ENCODE results near the gene CDK5RAP1. TPM values are rescaled to one million over a fixed set of nuclear protein-coding genes. Genes with fewer than 3 reads are reported as not detected.
"Not testable (repeated sequence)": the region's sequence is repeated elsewhere in the genome, so short reads cannot be mapped to it uniquely, and the experiment has no call there.

Gene CDK5RAP1
- total and polyA plus RNA-seq, 4 donors, result 16.8 to 65.7 (median 23.6) TPM

DNA sequence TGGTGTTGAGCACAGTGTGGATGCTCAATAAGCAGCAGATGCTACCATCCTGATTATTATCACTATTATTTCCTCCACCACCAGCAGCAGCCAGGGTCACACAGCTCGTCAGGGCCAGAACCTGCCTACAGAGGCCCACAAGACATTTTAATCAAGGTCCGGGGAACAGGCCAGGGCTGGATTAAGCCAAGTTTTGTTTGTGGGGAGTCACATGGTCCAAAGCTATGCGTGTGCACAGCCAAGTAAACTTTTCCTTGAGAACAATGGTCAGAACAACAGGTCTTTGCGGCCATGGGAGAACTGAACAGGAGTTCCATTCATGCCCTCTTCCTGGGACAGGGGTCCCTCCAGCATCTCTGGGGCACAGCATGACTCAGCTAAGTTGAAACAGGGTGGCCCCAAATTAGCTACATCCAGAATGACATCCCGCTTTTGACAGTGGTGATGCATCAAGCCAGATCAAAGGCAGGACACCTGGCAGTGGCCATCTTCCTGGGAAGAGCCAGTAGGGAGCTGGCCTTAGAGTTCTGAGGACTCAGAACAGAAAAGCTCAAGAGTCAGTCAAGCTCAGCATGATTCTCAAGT is 30.6 kb upstream of the CDK5RAP1 start:
- intact Hi-C loops (cut with DNase I), result no loop called here
- peaks cover 2 to 4% of the 10 kb centered on the region in 2 donors for H3K4me1 ChIP-seq (ENCODE audit: control insufficient read depth in 1 of 2, insufficient read depth in 2 of 2, low read length in 2 of 2)
- peak overlapping the region in 1 of 2 donors; percentile 96 for H3K27ac ChIP-seq (ENCODE audit: low read depth in 1 of 2, low read length in 2 of 2)
- no peaks in the 10 kb centered on the region for H3K9me3 ChIP-seq (ENCODE audit: control insufficient read depth, low read length)
- no peaks in the 10 kb centered on the region for H3K27me3 ChIP-seq (ENCODE audit: control insufficient read depth in 1 of 2, insufficient read depth in 2 of 2, low read length in 1 of 2)
- whole genome bisulfite sequencing, 2 donors, result 18 to 20% methylated on average over 5 of the region's 5 CpGs
- H3K4me3 ChIP-seq (ENCODE audit: low read length in 2 of 2), result no peak overlapping the region
- peak; percentile 54 for ATAC-seq (ENCODE audit: low FRiP score)
- peaks cover 0 to 3% of the 10 kb centered on the region in 2 donors for H3K36me3 ChIP-seq (ENCODE audit: control insufficient read depth in 1 of 2, insufficient read depth in 2 of 2, low read length in 1 of 2)
- DNase-seq, result no peak

GRCh38 chr20:33423875-33424274 is 22.6 kb upstream of the CDK5RAP1 start:
- DNase-seq; H3K36me3 ChIP-seq (ENCODE audit: control insufficient read depth in 1 of 2, insufficient read depth in 2 of 2, low read length in 1 of 2); H3K4me1 ChIP-seq (ENCODE audit: control insufficient read depth in 1 of 2, insufficient read depth in 2 of 2, low read length in 2 of 2); ATAC-seq (ENCODE audit: low FRiP score); H3K27me3 ChIP-seq (ENCODE audit: control insufficient read depth in 1 of 2, insufficient read depth in 2 of 2, low read length in 1 of 2); intact Hi-C loops (cut with DNase I); H3K9me3 ChIP-seq (ENCODE audit: control insufficient read depth, low read length); H3K4me3 ChIP-seq (ENCODE audit: low read length in 2 of 2): not testable (repeated sequence)
- H3K27ac ChIP-seq (ENCODE audit: low read depth in 1 of 2, low read length in 2 of 2), result peak overlapping the region; percentile 62 to 71
- 79 to 80% methylated on average over 11 of the region's 11 CpGs for WGBS, 2 donors

DNA sequence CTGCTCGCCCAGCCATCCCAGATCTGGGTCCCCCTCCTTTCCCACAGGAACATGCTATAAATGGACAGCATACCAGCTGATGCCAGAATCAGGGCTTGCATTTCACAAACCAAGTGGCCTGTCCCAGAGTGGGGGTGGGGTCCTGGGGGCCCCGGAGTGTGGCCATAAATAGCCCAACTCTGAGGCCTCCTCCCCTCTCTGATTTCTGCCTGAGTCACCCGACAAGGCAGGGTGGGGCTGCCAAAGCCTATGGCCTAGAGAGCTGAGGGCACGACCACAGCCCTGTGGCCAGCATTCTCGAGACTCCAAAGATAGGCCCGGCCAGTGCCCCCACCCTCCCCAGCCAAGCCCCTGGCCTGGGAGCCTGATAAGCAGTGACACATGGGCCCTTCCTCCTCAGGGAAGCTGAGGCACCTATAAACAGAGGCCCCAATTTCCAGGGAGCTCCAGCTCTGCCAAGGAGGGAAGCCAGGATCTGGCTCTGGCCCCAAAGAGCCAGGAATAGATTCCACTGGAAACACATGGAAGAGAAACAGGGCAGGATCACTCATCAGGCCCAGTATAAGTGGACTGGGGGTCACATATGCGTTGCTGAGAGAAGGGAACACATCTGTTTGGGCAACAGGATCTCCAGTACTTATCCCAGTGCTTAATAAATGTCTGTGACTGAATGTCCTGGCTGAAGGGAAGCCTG is 22.0 kb upstream of the CDK5RAP1 start:
- peak; percentile 92 to 94 for DNase-seq
- H3K36me3 ChIP-seq (ENCODE audit: control insufficient read depth in 1 of 2, insufficient read depth in 2 of 2, low read length in 1 of 2), result no peaks in the 10 kb centered on the region
- WGBS, 2 donors, result 7 to 8% methylated on average over 7 of the region's 7 CpGs
- H3K4me1 ChIP-seq (ENCODE audit: control insufficient read depth in 1 of 2, insufficient read depth in 2 of 2, low read length in 2 of 2), result peaks cover 0 to 4% of the 10 kb centered on the region in 2 donors
- peak overlapping the region; percentile 62 to 71 for H3K27ac ChIP-seq (ENCODE audit: low read depth in 1 of 2, low read length in 2 of 2)
- ATAC-seq (ENCODE audit: low FRiP score), result peak; percentile 94
- intact Hi-C loops (cut with DNase I), result no loop called here
- no peak overlapping the region for H3K4me3 ChIP-seq (ENCODE audit: low read length in 2 of 2)
- no peaks in the 10 kb centered on the region for H3K9me3 ChIP-seq (ENCODE audit: control insufficient read depth, low read length)
- H3K27me3 ChIP-seq (ENCODE audit: control insufficient read depth in 1 of 2, insufficient read depth in 2 of 2, low read length in 1 of 2), result no peaks in the 10 kb centered on the region

- Histone ChIP-seq H3K36me3 (ENCODE audit: control insufficient read depth in 1 of 2, insufficient read depth in 2 of 2, low read length in 1 of 2) (no peaks in the 10 kb centered on the region), H3K4me1 (ENCODE audit: control insufficient read depth in 1 of 2, insufficient read depth in 2 of 2, low read length in 2 of 2) (peaks cover 0 to 4% of the 10 kb centered on the region in 2 donors), H3K27me3 (ENCODE audit: control insufficient read depth in 1 of 2, insufficient read depth in 2 of 2, low read length in 1 of 2) (no peaks in the 10 kb centered on the region), H3K4me3 (ENCODE audit: low read length in 2 of 2) (no peak overlapping the region), H3K9me3 (ENCODE audit: control insufficient read depth, low read length) (no peaks in the 10 kb centered on the region), H3K27ac (ENCODE audit: low read depth in 1 of 2, low read length in 2 of 2) (peak overlapping the region in 1 of 2 donors; percentile 55)
- WGBS, 2 donors, result 13% methylated on average over 7 of the region's 7 CpGs
- peak; percentile 34 for ATAC-seq (ENCODE audit: low FRiP score)
- intact Hi-C loops (cut with DNase I), result loop anchor here (2.0 to 10.0 kb wide), 3 partner anchors 23 to 248 kb away; partner anchors contain the start of genes ACTL10 (in 1 of the 2) and SNTA1 (in 1 of the 2)
- DNase-seq, result peak in 1 of 2 donors; percentile 77
Measured at GRCh38 chr20:33419140-33419974, 18.0 kb upstream of the CDK5RAP1 start.

- Histone ChIP-seq H3K36me3 (ENCODE audit: control insufficient read depth in 1 of 2, insufficient read depth in 2 of 2, low read length in 1 of 2) (no peaks in the 10 kb centered on the region), H3K4me1 (ENCODE audit: control insufficient read depth in 1 of 2, insufficient read depth in 2 of 2, low read length in 2 of 2) (peaks cover 0 to 2% of the 10 kb centered on the region in 2 donors), H3K27ac (ENCODE audit: low read depth in 1 of 2, low read length in 2 of 2) (no peak overlapping the region), H3K4me3 (ENCODE audit: low read length in 2 of 2) (no peak overlapping the region), H3K9me3 (ENCODE audit: control insufficient read depth, low read length) (no peaks in the 10 kb centered on the region), H3K27me3 (ENCODE audit: control insufficient read depth in 1 of 2, insufficient read depth in 2 of 2, low read length in 1 of 2) (no peaks in the 10 kb centered on the region)
- no peak for DNase-seq
- ATAC-seq (ENCODE audit: low FRiP score), result no peak
- 96% methylated on average over 3 of the region's 3 CpGs for WGBS, 2 donors
- intact Hi-C loops (cut with DNase I), result loop anchor here (2.0 to 10.0 kb wide), 3 partner anchors 25 to 249 kb away; partner anchors contain the start of genes ACTL10 (in 1 of the 2) and SNTA1 (in 1 of the 2)
Measured at GRCh38 chr20:33418033-33418432, 16.7 kb upstream of the CDK5RAP1 start.

DNA sequence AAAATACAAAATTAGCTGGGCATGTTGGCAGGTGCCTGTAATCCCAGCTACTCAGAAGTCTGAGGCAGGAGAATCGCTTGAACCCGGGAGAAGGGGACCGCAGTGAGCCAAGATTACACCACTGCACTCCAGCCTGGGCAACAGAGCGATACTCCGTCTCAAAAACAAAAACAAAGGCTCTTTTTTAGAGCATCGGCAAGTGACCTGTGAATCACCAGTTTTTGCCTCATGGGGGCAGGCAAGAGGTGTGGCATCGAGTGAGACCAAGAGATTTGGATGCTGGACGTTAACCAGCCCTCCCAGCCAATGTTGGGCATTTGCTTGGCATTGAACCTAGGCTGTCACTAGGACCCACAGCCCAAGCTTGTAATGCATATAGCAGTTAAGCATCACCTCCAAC is 14.6 kb upstream of the CDK5RAP1 start:
- no peaks in the 10 kb centered on the region for H3K27me3 ChIP-seq (ENCODE audit: control insufficient read depth in 1 of 2, insufficient read depth in 2 of 2, low read length in 1 of 2)
- ATAC-seq (ENCODE audit: low FRiP score), result peak; percentile 31
- intact Hi-C loops (cut with DNase I), result loop anchor here (5.0 to 10.0 kb wide), 2 partner anchors 229 to 251 kb away; partner anchors contain the start of gene ACTL10 (in 1 of the 2)
- peak; percentile 57 to 81 for DNase-seq
- no peaks in the 10 kb centered on the region for H3K9me3 ChIP-seq (ENCODE audit: control insufficient read depth, low read length)
- no peak overlapping the region for H3K27ac ChIP-seq (ENCODE audit: low read depth in 1 of 2, low read length in 2 of 2)
- 3 to 5% methylated on average over 8 of the region's 8 CpGs for WGBS, 2 donors
- peaks cover 0 to 2% of the 10 kb centered on the region in 2 donors for H3K4me1 ChIP-seq (ENCODE audit: control insufficient read depth in 1 of 2, insufficient read depth in 2 of 2, low read length in 2 of 2)
- H3K36me3 ChIP-seq (ENCODE audit: control insufficient read depth in 1 of 2, insufficient read depth in 2 of 2, low read length in 1 of 2), result peaks cover 0 to 5% of the 10 kb centered on the region in 2 donors
- H3K4me3 ChIP-seq (ENCODE audit: low read length in 2 of 2), result no peak overlapping the region

- WGBS, 2 donors, result 87 to 90% methylated on average over 8 of the region's 8 CpGs
- peaks cover 3 to 7% of the 10 kb centered on the region in 2 donors for H3K36me3 ChIP-seq (ENCODE audit: control insufficient read depth in 1 of 2, insufficient read depth in 2 of 2, low read length in 1 of 2)
- intact Hi-C loops (cut with DNase I), result loop anchor here in 1 of 2 donors (5.0 to 10.0 kb wide), 2 partner anchors 40 to 232 kb away; no protein-coding TSS in a partner anchor
- no peaks in the 10 kb centered on the region for H3K27me3 ChIP-seq (ENCODE audit: control insufficient read depth in 1 of 2, insufficient read depth in 2 of 2, low read length in 1 of 2)
- no peaks in the 10 kb centered on the region for H3K4me1 ChIP-seq (ENCODE audit: control insufficient read depth in 1 of 2, insufficient read depth in 2 of 2, low read length in 2 of 2)
- ATAC-seq (ENCODE audit: low FRiP score), result no peak
- DNase-seq, result peak in 1 of 2 donors; percentile 40
- no peak overlapping the region for H3K27ac ChIP-seq (ENCODE audit: low read depth in 1 of 2, low read length in 2 of 2)
- no peaks in the 10 kb centered on the region for H3K9me3 ChIP-seq (ENCODE audit: control insufficient read depth, low read length)
- H3K4me3 ChIP-seq (ENCODE audit: low read length in 2 of 2), result no peak overlapping the region
Measured at GRCh38 chr20:33412484-33412838, 11.1 kb upstream of the CDK5RAP1 start.

DNA sequence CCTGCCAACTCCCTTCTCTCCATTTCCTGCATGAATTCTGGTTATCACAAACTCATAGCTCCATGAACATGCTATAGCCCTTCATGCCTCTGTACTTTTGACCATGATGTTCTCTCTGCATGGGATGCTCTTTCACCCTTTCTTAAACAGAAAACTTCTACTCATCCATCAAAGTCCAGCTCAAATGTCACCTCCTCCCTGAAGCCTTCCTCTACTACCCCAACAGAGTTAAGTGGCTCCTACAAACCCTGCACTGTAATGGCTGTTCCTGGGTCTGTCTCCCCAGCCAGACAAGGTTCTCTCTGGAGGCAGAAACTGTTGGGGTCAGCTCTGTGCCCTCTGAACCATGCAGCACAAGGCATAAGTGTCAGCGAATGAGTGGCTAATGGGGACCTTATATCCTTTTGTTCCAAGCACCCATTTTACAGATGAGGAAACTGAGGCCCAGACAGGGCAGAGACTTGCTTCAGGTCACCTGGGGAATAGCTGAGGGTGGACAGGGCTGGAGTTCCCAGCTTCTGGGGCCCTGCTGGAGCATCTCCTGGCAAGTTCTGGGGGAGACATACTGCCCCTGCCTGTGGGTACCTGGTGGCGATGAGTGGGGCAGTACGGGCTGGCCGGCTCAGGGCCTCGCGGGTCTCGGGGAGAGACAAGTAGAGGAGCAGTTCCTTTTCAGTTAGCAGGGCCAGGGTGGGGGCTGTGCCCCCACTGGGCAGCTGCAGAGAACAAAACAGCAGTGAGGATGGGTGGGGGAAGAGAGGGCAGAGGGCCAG is 10.6 kb upstream of the CDK5RAP1 start:
- H3K27me3 ChIP-seq (ENCODE audit: control insufficient read depth in 1 of 2, insufficient read depth in 2 of 2, low read length in 1 of 2), result no peaks in the 10 kb centered on the region
- intact Hi-C loops (cut with DNase I), result loop anchor here in 1 of 2 donors (5.0 to 10.0 kb wide), 2 partner anchors 40 to 233 kb away; no protein-coding TSS in a partner anchor
- 93 to 94% methylated on average over 7 of the region's 7 CpGs for WGBS, 2 donors
- peaks cover 3 to 7% of the 10 kb centered on the region in 2 donors for H3K36me3 ChIP-seq (ENCODE audit: control insufficient read depth in 1 of 2, insufficient read depth in 2 of 2, low read length in 1 of 2)
- ATAC-seq (ENCODE audit: low FRiP score), result no peak
- H3K27ac ChIP-seq (ENCODE audit: low read depth in 1 of 2, low read length in 2 of 2), result no peak overlapping the region
- peak in 1 of 2 donors; percentile 57 for DNase-seq
- no peak overlapping the region for H3K4me3 ChIP-seq (ENCODE audit: low read length in 2 of 2)
- no peaks in the 10 kb centered on the region for H3K9me3 ChIP-seq (ENCODE audit: control insufficient read depth, low read length)
- no peaks in the 10 kb centered on the region for H3K4me1 ChIP-seq (ENCODE audit: control insufficient read depth in 1 of 2, insufficient read depth in 2 of 2, low read length in 2 of 2)
